SK-N-MC (cell line): ENCODE data around the gene CAST.

Experiments used
- DNase-seq: peaks from one replicate; pipeline ENCODE4 v3.0.0-alpha.2; 2011; ENCODE audit warnings: low read depth, low spot score
- H3K27ac ChIP-seq: fragments of 200-600 bp; sonication (generic); 2 replicates; pipeline ENCODE4 v1.5.1; 2016; ENCODE audit warnings: mixed run types
- H3K36me3 ChIP-seq: fragments of 200-600 bp; sonication (generic); 2 replicates; pipeline ENCODE4 v1.6.1; 2017; ENCODE audit warnings: antibody characterized with exemption, low read length, mixed read lengths; ENCODE audit not compliant: insufficient read depth
- H3K4me3 ChIP-seq: fragments of 200-600 bp; sonication (generic); 2 replicates; pipeline ENCODE4 v1.5.1; 2016
- H3K9ac ChIP-seq: fragments of 200-600 bp; sonication (generic); 2 replicates; pipeline ENCODE4 v1.8.0; 2017; ENCODE audit warnings: mixed run types, mixed read lengths; ENCODE audit not compliant: insufficient read length
- H3K9me3 ChIP-seq: fragments of 200-600 bp; sonication (generic); 2 replicates; pipeline ENCODE4 v1.6.1; 2017; ENCODE audit warnings: low read depth, mild to moderate bottlenecking, antibody characterized with exemption, low read length, moderate library complexity, mixed read lengths
- EZH2 ChIP-seq: fragments of 200-600 bp; sonication (generic); IDR thresholded peaks from one replicate; pipeline ENCODE4 v1.6.1; 2017; ENCODE audit warnings: antibody characterized with exemption
- FOXP2 ChIP-seq: optimal IDR thresholded peaks from 2 replicates; pipeline ENCODE3; 2011; ENCODE audit warnings: mild to moderate bottlenecking, moderate library complexity; ENCODE audit not compliant: insufficient read depth; ENCODE audit errors: extremely low read length, control extremely low read depth
- POLR2AphosphoS5 ChIP-seq: IDR thresholded peaks from 2 replicates; pipeline ENCODE4 v1.6.1; 2012; ENCODE audit warnings: mild to moderate bottlenecking, low read depth, low read length, borderline replicate concordance

The CAST gene

DNA sequence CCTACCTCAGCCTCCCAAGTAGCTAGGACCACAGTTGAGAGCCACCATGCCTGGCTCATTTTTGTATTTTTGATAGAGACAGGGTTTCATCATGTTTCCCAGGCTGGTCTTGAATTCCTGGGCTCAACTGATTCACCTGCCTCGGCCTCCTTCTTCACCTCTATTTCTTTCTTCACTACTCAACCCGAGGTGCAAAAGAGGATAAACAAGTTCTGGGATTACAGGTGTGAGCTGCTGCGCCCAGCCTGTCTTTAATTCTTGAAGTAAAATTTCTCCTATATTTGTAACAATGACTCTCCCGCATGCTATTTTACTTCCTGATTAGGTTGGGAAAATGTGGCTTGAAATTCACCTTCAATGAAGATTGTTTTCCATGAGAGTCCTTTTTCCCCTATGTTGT lies 46.4 kb downstream of the CAST start:
- H3K4me3 ChIP-seq: no peak overlapping the region
- DNase-seq: no peak
- no peak overlapping the region for H3K27ac ChIP-seq
- H3K9me3 ChIP-seq: no peaks in the 10 kb centered on the region
- no peak for TF ChIP-seq FOXP2
- no peak for TF ChIP-seq EZH2
- TF ChIP-seq POLR2AphosphoS5: no peak
- H3K36me3 ChIP-seq: no peaks in the 10 kb centered on the region
- H3K9ac ChIP-seq: no peak overlapping the region

DNA sequence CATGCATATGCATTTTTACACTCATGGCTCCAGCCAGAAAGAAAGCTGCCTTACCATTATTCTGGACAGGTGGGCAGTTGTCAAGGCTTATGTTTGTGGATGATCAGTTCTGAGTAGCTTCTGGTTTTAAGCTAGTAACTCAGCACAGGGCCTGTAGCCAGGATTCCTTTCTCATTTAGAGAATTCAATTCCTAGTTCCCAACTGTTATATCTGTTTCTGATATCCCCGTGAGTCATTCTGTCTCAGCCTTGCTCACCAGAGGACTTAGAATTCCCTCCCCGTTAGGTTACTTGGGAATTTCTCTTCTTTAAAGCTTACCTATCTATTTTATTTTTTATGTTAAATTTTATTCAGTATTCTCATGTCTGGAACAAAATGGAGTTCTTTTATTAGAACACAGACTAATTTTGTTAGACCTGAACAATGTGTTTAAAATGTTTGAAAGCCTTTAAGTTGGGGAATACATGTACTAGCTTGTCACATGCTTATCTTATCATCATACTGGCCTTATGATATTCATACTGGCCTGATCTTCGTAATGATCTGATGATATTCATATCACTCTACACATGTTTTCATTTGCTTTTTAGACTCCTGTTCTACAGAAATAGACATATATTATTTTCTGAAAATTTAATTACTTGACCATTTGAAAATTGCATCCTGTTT lies 47.1 kb downstream of the CAST start:
- no peak for DNase-seq
- no peaks in the 10 kb centered on the region for H3K36me3 ChIP-seq
- TF ChIP-seq POLR2AphosphoS5 (no peak), FOXP2 (no peak), EZH2 (no peak)
- H3K9me3 ChIP-seq: no peaks in the 10 kb centered on the region
- H3K27ac ChIP-seq: no peak overlapping the region
- H3K9ac ChIP-seq: no peak overlapping the region
- H3K4me3 ChIP-seq: no peak overlapping the region

DNA sequence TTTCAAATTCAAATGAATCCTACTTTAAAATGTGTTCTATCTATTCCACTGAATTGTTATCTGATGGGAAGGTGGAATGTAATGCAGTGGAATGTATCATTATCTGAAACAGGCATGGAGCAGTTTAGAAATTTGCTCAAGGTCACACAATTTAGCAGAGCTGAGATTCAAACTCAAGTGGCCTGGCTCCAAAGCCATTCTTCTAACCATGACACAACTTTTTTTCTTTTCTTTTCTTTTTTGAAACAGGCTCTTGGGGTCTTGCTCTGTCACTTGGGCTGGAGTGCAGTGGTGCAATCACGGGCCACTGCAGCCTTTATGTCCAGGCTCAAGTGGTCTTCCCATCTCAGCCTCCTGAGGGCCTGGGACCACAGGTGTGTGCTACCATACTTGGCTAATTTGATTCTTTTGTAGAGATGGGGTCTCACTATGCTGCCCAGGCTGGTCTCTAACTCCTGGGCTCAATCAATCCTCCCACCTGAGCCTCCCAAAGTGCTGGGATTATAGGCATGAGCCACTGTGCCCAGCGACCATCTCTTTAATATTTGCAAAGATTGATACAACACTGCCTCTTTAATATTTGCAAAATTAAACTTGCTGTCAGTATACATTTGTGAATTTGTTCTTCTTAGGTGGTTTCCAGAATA lies 50.0 kb downstream of the CAST start:
- TF ChIP-seq EZH2 (no peak), POLR2AphosphoS5 (no peak), FOXP2 (no peak)
- Histone ChIP-seq H3K4me3 (no peak overlapping the region), H3K9me3 (no peaks in the 10 kb centered on the region), H3K27ac (no peak overlapping the region), H3K36me3 (no peaks in the 10 kb centered on the region), H3K9ac (no peak overlapping the region)
- DNase-seq: no peak

DNA sequence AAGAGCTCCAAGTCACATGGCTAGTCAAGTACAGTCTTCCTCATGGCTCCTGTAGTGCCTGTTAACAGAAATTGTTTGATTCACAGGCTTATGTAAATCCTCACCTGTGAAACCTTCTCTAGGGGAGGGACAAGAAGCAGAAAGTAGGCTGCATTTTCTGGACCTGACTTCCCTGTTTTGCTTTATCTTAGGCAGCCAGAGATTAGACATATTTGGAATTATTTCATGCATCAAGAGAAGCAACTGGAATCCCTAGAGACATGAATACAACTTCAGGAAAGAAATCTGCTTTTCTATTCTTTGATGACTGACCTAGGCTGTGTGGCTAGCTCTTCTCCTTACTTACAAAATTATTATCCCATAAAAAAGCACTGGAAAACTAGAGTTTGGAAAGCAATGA lies 52.3 kb downstream of the CAST start:
- H3K9ac ChIP-seq: no peak overlapping the region
- no peak overlapping the region for H3K4me3 ChIP-seq
- H3K9me3 ChIP-seq: no peaks in the 10 kb centered on the region
- no peak for DNase-seq
- no peaks in the 10 kb centered on the region for H3K36me3 ChIP-seq
- H3K27ac ChIP-seq: no peak overlapping the region
- no peak for TF ChIP-seq POLR2AphosphoS5
- no peak for TF ChIP-seq EZH2
- no peak for TF ChIP-seq FOXP2

GRCh38 chr5:96714951-96715451 lies 52.8 kb downstream of the CAST start:
- peak overlapping the region; percentile 0 for H3K9ac ChIP-seq
- no peak for DNase-seq

DNA sequence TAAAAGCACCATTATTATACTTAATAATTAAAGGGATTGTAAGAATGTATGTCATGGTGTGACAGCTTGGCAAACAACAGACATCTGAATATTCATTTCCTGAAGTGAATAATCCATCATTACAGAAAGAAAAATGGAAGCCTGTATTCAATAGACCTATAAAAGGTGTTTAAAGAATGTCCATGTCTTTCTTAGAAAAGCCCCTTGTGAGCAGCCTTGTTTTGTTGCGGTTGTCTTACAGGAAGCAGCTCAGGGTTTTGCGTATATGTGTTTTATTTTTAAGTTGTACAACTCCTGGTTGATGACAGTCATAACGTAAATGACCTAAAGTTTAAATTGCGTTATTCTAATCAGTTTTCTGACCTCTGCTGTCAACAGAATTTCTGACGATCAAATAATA lies 53.8 kb downstream of the CAST start:
- TF ChIP-seq FOXP2 (no peak), EZH2 (no peak), POLR2AphosphoS5 (no peak)
- Histone ChIP-seq H3K9me3 (no peaks in the 10 kb centered on the region), H3K27ac (no peak overlapping the region), H3K36me3 (no peaks in the 10 kb centered on the region), H3K9ac (no peak overlapping the region), H3K4me3 (no peak overlapping the region)
- DNase-seq: no peak

More at GRCh38 chr5:96714951-96715451, 52.8 kb downstream of the CAST start:
- no peak overlapping the region for H3K4me3 ChIP-seq
- TF ChIP-seq EZH2 (no peak), FOXP2 (no peak), POLR2AphosphoS5 (no peak)
- no peaks in the 10 kb centered on the region for H3K36me3 ChIP-seq
- H3K9me3 ChIP-seq: no peaks in the 10 kb centered on the region
- H3K27ac ChIP-seq: no peak overlapping the region

DNA sequence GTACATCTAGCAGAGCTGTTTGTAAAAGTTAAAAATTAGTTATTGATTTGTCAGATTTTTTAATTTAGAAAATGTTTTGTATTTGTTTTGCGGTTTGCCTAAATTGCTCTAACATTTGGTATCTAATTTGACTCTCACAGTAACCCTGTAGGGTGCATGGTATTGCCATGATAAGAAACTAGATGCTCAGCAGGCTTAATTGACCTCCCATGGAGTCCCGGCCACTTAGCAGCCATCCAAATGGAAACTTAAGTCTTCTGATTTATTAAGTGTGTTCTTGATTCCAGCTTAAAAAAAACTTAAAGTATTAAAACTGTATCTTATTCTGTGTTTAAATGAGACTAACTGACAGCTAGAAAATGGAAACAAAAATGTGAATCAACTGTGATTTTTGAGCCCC lies 54.5 kb downstream of the CAST start:
- no peak overlapping the region for H3K4me3 ChIP-seq
- no peaks in the 10 kb centered on the region for H3K36me3 ChIP-seq
- H3K9me3 ChIP-seq: no peaks in the 10 kb centered on the region
- TF ChIP-seq FOXP2 (no peak), EZH2 (no peak), POLR2AphosphoS5 (no peak)
- H3K27ac ChIP-seq: no peak overlapping the region
- DNase-seq: no peak
- H3K9ac ChIP-seq: no peak overlapping the region

DNA sequence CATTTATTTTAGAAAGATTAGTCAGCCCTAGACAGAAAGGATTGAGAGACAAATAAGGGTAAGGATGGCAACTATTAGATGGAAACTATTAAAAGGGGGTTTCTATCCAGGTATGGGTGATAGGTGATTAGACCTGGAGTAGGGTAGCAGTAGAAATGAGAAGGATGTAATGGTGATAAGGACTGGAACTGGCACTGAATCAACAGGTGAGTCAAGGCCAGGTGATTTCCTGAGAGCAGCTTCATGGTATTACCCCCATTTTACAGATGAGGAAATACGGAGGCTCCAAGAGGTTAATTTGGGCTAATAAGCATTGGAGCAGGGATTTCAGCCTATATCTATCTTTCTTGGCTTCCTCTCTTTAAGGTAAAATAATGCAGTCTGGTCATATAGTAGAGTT lies 55.7 kb downstream of the CAST start:
- no peak overlapping the region for H3K27ac ChIP-seq
- H3K9ac ChIP-seq: no peak overlapping the region
- no peak for TF ChIP-seq POLR2AphosphoS5
- TF ChIP-seq FOXP2: no peak
- no peak for TF ChIP-seq EZH2
- H3K4me3 ChIP-seq: no peak overlapping the region
- no peak for DNase-seq
- no peaks in the 10 kb centered on the region for H3K9me3 ChIP-seq
- no peaks in the 10 kb centered on the region for H3K36me3 ChIP-seq
